Measurements from ENCODE around the gene DISC1. TPM values are rescaled to one million over a fixed set of nuclear protein-coding genes. Genes with fewer than 3 reads are reported as not detected.

The DISC1 gene
- total RNA-seq, 1 experiment from 2014 or later: 0.36 TPM

- BruUV-seq (replicated peaks): no TSS peak
- intact Hi-C loops (cut with micrococcal nuclease; ENCODE audit: unreplicated experiment) (no loop called here), in situ Hi-C loops (cut with HindIII; ENCODE audit: low pct_unique_long_range_greater_than_20kb, low sequenced_read_pairs) (no loop called here)
- Histone ChIP-seq H3K4me1 (ENCODE audit: control insufficient read depth, insufficient read depth, low read length) (no peaks in the 10 kb centered on the region), H3K4me3 (ENCODE audit: low read depth in 2 of 2, low read length in 2 of 2) (no peak overlapping the region), H3K27ac (ENCODE audit: low read length) (no peak overlapping the region), H3K9me3 (ENCODE audit: control insufficient read depth, insufficient read depth, low read depth, low read length) (no peaks in the 10 kb centered on the region), H3K27me3 (ENCODE audit: control insufficient read depth, insufficient read depth, low read length) (no peaks in the 10 kb centered on the region), H3K36me3 (ENCODE audit: control insufficient read depth, insufficient read depth, low read length) (no peaks in the 10 kb centered on the region)
- DNase-seq (ENCODE audit: low read depth, low spot score) (no peak), ATAC-seq (no peak)
- CTCF ChIA-PET: no interaction called here
- POLR2A ChIA-PET: no interaction called here
- TF ChIP-seq TCF7L2 (IDR thresholded peaks at IDR 0.05; ENCODE audit: low read depth, low read length) (no peak), POLR2AphosphoS5 (IDR thresholded peaks at IDR 0.05; ENCODE audit: low read depth, low read length) (no peak), CTCF (IDR thresholded peaks at IDR 0.05) (no peak), REST (IDR thresholded peaks at IDR 0.05; ENCODE audit: insufficient read depth in 1 of 2, low read depth in 2 of 2, low read length in 1 of 2) (no peak), SIN3A (IDR thresholded peaks at IDR 0.05; ENCODE audit: borderline replicate concordance, insufficient read depth, low read depth, low read length) (no peak)
Observed at GRCh38 chr1:231990388-231990787, 363.8 kb downstream of the DISC1 start.

- DNase-seq (ENCODE audit: low read depth, low spot score): no peak
- CTCF ChIA-PET: no interaction called here
- Histone ChIP-seq H3K9me3 (ENCODE audit: control insufficient read depth, insufficient read depth, low read depth, low read length) (no peaks in the 10 kb centered on the region), H3K36me3 (ENCODE audit: control insufficient read depth, insufficient read depth, low read length) (no peaks in the 10 kb centered on the region), H3K4me3 (ENCODE audit: low read depth in 2 of 2, low read length in 2 of 2) (no peak overlapping the region), H3K27ac (ENCODE audit: low read length) (no peak overlapping the region), H3K27me3 (ENCODE audit: control insufficient read depth, insufficient read depth, low read length) (no peaks in the 10 kb centered on the region), H3K4me1 (ENCODE audit: control insufficient read depth, insufficient read depth, low read length) (no peaks in the 10 kb centered on the region)
- intact Hi-C loops (cut with micrococcal nuclease; ENCODE audit: unreplicated experiment): no loop called here
- in situ Hi-C loops (cut with HindIII; ENCODE audit: low pct_unique_long_range_greater_than_20kb, low sequenced_read_pairs): no loop called here
- TF ChIP-seq CTCF (IDR thresholded peaks at IDR 0.05) (no peak), SIN3A (IDR thresholded peaks at IDR 0.05; ENCODE audit: borderline replicate concordance, insufficient read depth, low read depth, low read length) (no peak), POLR2AphosphoS5 (IDR thresholded peaks at IDR 0.05; ENCODE audit: low read depth, low read length) (no peak), TCF7L2 (IDR thresholded peaks at IDR 0.05; ENCODE audit: low read depth, low read length) (no peak)
- no TSS peak for BruUV-seq (replicated peaks)
- ATAC-seq: no peak
- POLR2A ChIA-PET: no interaction called here
Observed at GRCh38 chr1:231991231-231991630, 364.6 kb downstream of the DISC1 start.
